ENCODE results near the gene CEP152. TPM values are rescaled to one million over a fixed set of nuclear protein-coding genes. Genes with fewer than 3 reads are reported as not detected.

Gene CEP152
- polyA plus RNA-seq, 1 donor from 2014 or later = 1.3 TPM

GRCh38 chr15:48712546-48712945, 98.3 kb downstream of the CEP152 start:
- H3K9me3 ChIP-seq (ENCODE audit: low read length) = no peaks in the 10 kb centered on the region
- H3K79me2 ChIP-seq (replicated peaks; ENCODE audit: insufficient read depth, low read length) = no peaks in the 10 kb centered on the region
- H3K4me2 ChIP-seq (ENCODE audit: low read length) = no peak overlapping the region
- no peaks in the 10 kb centered on the region for H3F3A ChIP-seq (ENCODE audit: insufficient read depth, low read length, poor library complexity, severe bottlenecking)
- H3K9me2 ChIP-seq (ENCODE audit: insufficient read depth, low read length) = no peaks in the 10 kb centered on the region
- H3K36me3 ChIP-seq (ENCODE audit: insufficient read depth, low read length) = no peaks in the 10 kb centered on the region
- H3K27me3 ChIP-seq (ENCODE audit: insufficient read depth, low read depth, low read length) = no peaks in the 10 kb centered on the region
- H3K27ac ChIP-seq (ENCODE audit: low read length) = no peak overlapping the region
- no peak overlapping the region for H2AFZ ChIP-seq (ENCODE audit: low read depth, low read length)
- TF ChIP-seq EP300 (conservative IDR thresholded peaks at IDR 0.05; ENCODE audit: poor library complexity, severe bottlenecking) (no peak), REST (IDR thresholded peaks at IDR 0.05; ENCODE audit: borderline replicate concordance) (no peak), SMC3 (conservative IDR thresholded peaks at IDR 0.05; ENCODE audit: poor library complexity) (no peak), TAF1 (IDR thresholded peaks at IDR 0.05; ENCODE audit: low read depth) (no peak), RAD21 (conservative IDR thresholded peaks at IDR 0.05) (no peak), EZH2 (IDR thresholded peaks at IDR 0.05; ENCODE audit: borderline replicate concordance, insufficient read depth, low read length, poor library complexity, severe bottlenecking) (no peak), POLR2AphosphoS5 (IDR thresholded peaks at IDR 0.05) (no peak), MXI1 (conservative IDR thresholded peaks at IDR 0.05; ENCODE audit: poor library complexity, severe bottlenecking) (no peak)
- TF ChIP-seq, protein P1, sequence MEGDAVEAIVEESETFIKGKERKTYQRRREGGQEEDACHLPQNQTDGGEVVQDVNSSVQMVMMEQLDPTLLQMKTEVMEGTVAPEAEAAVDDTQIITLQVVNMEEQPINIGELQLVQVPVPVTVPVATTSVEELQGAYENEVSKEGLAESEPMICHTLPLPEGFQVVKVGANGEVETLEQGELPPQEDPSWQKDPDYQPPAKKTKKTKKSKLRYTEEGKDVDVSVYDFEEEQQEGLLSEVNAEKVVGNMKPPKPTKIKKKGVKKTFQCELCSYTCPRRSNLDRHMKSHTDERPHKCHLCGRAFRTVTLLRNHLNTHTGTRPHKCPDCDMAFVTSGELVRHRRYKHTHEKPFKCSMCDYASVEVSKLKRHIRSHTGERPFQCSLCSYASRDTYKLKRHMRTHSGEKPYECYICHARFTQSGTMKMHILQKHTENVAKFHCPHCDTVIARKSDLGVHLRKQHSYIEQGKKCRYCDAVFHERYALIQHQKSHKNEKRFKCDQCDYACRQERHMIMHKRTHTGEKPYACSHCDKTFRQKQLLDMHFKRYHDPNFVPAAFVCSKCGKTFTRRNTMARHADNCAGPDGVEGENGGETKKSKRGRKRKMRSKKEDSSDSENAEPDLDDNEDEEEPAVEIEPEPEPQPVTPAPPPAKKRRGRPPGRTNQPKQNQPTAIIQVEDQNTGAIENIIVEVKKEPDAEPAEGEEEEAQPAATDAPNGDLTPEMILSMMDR (IDR thresholded peaks at IDR 0.05; ENCODE audit: poor library complexity, severe bottlenecking) = no peak
- H3K9ac ChIP-seq (ENCODE audit: low read length) = no peak overlapping the region
- H4K20me1 ChIP-seq (ENCODE audit: insufficient read depth) = no peaks in the 10 kb centered on the region
- no peak overlapping the region for H3K4me3 ChIP-seq (ENCODE audit: low read length)

DNA sequence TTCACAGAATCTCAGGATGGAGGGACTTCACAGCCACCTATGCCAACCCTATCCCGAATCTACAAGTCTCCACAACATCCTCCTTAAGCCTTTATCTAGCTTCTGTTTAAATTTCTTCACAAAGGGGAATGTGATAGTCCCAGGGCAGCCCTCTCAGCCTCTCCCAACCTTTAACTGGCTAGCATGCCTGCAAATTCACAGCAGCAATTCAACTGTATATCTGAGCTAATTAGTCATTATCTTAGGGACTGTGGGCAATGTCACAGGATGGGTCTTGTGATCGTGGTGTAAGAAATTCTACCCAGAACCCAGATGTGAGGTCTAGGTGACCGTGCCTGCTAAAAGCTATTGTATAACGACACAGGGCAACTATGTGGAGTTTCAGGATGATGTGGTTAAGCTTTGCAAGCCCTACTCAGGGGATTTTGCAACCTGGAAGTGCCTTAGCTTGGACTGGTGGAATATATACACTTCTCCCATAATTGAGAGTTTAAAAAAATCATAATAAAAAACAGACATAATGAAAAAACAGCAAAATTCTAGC, 99.8 kb downstream of the CEP152 start:
- Histone ChIP-seq H3K9ac (ENCODE audit: low read length) (no peak overlapping the region), H3K4me3 (ENCODE audit: low read length) (no peak overlapping the region), H3K9me2 (ENCODE audit: insufficient read depth, low read length) (no peaks in the 10 kb centered on the region), H3K36me3 (ENCODE audit: insufficient read depth, low read length) (no peaks in the 10 kb centered on the region), H3K9me3 (ENCODE audit: low read length) (no peaks in the 10 kb centered on the region), H3F3A (ENCODE audit: insufficient read depth, low read length, poor library complexity, severe bottlenecking) (no peaks in the 10 kb centered on the region), H2AFZ (ENCODE audit: low read depth, low read length) (no peak overlapping the region), H3K79me2 (replicated peaks; ENCODE audit: insufficient read depth, low read length) (no peaks in the 10 kb centered on the region), H3K27me3 (ENCODE audit: insufficient read depth, low read depth, low read length) (no peaks in the 10 kb centered on the region), H3K27ac (ENCODE audit: low read length) (no peak overlapping the region), H3K4me2 (ENCODE audit: low read length) (no peak overlapping the region), H4K20me1 (ENCODE audit: insufficient read depth) (no peaks in the 10 kb centered on the region)
- TF ChIP-seq EP300 (conservative IDR thresholded peaks at IDR 0.05; ENCODE audit: poor library complexity, severe bottlenecking) (no peak), POLR2AphosphoS5 (IDR thresholded peaks at IDR 0.05) (no peak), REST (IDR thresholded peaks at IDR 0.05; ENCODE audit: borderline replicate concordance) (no peak), SMC3 (conservative IDR thresholded peaks at IDR 0.05; ENCODE audit: poor library complexity) (no peak), MXI1 (conservative IDR thresholded peaks at IDR 0.05; ENCODE audit: poor library complexity, severe bottlenecking) (no peak)
- TF ChIP-seq, protein P1 (IDR thresholded peaks at IDR 0.05; ENCODE audit: poor library complexity, severe bottlenecking) = no peak

All from neural cell (in vitro differentiated cells).